Effector memory CD8-positive, alpha-beta T cell (primary cell): Measurements from ENCODE around the gene NFATC1.
"Not testable (repeated sequence)": the region's sequence is repeated elsewhere in the genome, so short reads cannot be mapped to it uniquely, and the experiment has no call there.

Experiments
- ATAC-seq: fragments of 150-1000 bp; cut with Tn5 transposase; replicated peaks from 2 replicates; pipeline ENCODE4 v1.10.0; 2021; ENCODE audit warnings: mild to moderate bottlenecking, moderate library complexity
- DNase-seq, 3 experiments: peaks; one replicate each; pipeline ENCODE4 v3.0.0; 2021
- H3K27ac Mint-ChIP-seq, 2 donors: one replicate each; pipeline ENCODE4 v1.8.0; 2022; ENCODE audit warnings: mild to moderate bottlenecking in 2 of 2, mixed read lengths in 2 of 2, moderate library complexity in 2 of 2
- H3K27me3 Mint-ChIP-seq, 2 donors: one replicate each; pipeline ENCODE4 v1.8.0; 2022; ENCODE audit warnings: mixed read lengths in 2 of 2
- H3K36me3 Mint-ChIP-seq: one replicate; pipeline ENCODE4 v1.8.0; 2022; ENCODE audit warnings: mild to moderate bottlenecking, moderate library complexity, mixed read lengths; ENCODE audit not compliant: insufficient read depth
- H3K4me1 Mint-ChIP-seq, 2 donors: one replicate each; pipeline ENCODE4 v1.8.0; 2022; ENCODE audit warnings: low read depth in 2 of 2, mixed read lengths in 2 of 2
- H3K4me3 Mint-ChIP-seq, 2 donors: one replicate each; pipeline ENCODE4 v1.8.0; 2022; ENCODE audit warnings: mild to moderate bottlenecking in 2 of 2, mixed read lengths in 2 of 2, moderate library complexity in 2 of 2
- H3K9me3 Mint-ChIP-seq, 2 donors: one replicate each; pipeline ENCODE4 v1.8.0; 2022; ENCODE audit warnings: mixed read lengths in 2 of 2

The NFATC1 gene

GRCh38 chr18:79496978-79497637, 101.4 kb downstream of the NFATC1 start:
- no peak for DNase-seq
- Mint-ChIP-seq H3K9me3 (peaks cover 3 to 32% of the 10 kb centered on the region in 2 donors), H3K36me3 (peaks cover 8% of the 10 kb centered on the region), H3K4me1 (peaks cover 0 to 6% of the 10 kb centered on the region in 2 donors), H3K27me3 (no peaks in the 10 kb centered on the region), H3K4me3 (no peak overlapping the region), H3K27ac (no peak overlapping the region)
- ATAC-seq: no peak

- Mint-ChIP-seq H3K27ac (no peak overlapping the region), H3K4me3 (no peak overlapping the region), H3K36me3 (peaks cover 8% of the 10 kb centered on the region), H3K4me1 (peaks cover 0 to 10% of the 10 kb centered on the region in 2 donors), H3K9me3 (peaks cover 3 to 32% of the 10 kb centered on the region in 2 donors), H3K27me3 (no peaks in the 10 kb centered on the region)
- no peak for DNase-seq
- ATAC-seq: no peak
These were observed 101.9 kb downstream of the NFATC1 start for GRCh38 chr18:79497638-79498081.

DNA sequence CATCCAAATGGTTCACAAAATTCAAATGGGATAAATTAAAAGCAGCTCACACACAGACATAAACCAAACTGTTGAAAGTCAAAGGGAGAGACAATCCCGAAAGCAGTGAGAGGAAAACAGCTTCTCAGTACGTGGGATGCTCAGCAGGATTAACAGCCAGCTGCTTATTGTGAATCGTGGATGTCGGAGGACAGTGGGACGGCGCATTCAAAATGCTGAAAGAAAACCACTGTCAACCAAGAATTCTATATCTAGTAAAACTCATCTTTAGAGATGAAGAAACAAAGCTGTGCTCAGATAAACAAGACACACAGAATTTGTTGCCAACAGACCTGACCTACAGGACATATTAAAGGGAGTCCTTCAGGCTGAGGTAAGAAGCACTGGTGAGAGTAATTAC, 102.9 kb downstream of the NFATC1 start:
- peaks cover 5% of the 10 kb centered on the region for H3K36me3 Mint-ChIP-seq
- no peak for ATAC-seq
- H3K4me3 Mint-ChIP-seq: no peak overlapping the region
- no peaks in the 10 kb centered on the region for H3K27me3 Mint-ChIP-seq
- peaks cover 3 to 32% of the 10 kb centered on the region in 2 donors for H3K9me3 Mint-ChIP-seq
- DNase-seq: no peak
- peaks cover 0 to 16% of the 10 kb centered on the region in 2 donors for H3K4me1 Mint-ChIP-seq
- peak overlapping the region in 1 of 2 donors; percentile 35 for H3K27ac Mint-ChIP-seq

DNA sequence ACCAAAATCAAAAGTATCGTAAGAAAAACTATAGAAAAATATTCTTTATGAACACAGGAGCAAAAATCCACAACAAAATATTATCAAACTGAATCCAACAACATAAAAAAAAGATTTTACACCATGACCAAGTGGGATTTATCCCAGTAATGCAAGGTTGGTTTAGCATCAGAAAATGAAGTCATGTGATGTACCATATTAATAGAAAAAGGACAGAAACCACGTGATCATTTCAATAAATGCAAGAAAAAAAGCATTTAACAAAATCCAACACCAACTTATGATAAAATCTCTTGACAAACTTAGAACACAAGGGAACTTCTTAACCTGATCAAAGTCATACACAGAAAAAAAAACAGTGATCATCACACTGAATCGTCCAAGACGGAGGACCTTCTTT, 105.3 kb downstream of the NFATC1 start:
- Mint-ChIP-seq H3K9me3 (peaks cover 3 to 24% of the 10 kb centered on the region in 2 donors), H3K4me1 (peaks cover 11 to 28% of the 10 kb centered on the region in 2 donors), H3K36me3 (no peaks in the 10 kb centered on the region), H3K27me3 (no peaks in the 10 kb centered on the region), H3K27ac (no peak overlapping the region), H3K4me3 (no peak overlapping the region)
- DNase-seq (no peak), ATAC-seq (no peak)

DNA sequence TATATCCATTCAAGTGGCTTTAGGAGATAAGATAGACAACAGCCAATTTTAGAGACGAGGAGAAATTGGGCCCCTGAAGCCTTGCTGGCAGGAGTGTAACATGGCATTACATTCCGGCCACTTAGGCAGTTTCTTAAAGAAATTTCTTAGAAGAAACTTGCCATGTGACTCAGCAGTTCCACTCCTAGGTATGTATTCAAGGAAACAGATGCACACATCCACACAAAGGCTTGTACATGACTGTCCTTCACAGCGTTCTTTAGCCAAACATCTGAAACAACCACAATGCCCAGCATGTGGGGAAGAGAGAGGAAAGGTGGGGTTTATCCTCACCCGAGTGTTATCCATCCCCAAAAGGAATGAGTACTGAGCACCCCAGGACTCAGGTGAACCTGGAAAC, 107.1 kb downstream of the NFATC1 start:
- Mint-ChIP-seq H3K27ac (no peak overlapping the region), H3K27me3 (no peaks in the 10 kb centered on the region), H3K4me1 (peaks cover 15 to 39% of the 10 kb centered on the region in 2 donors), H3K4me3 (no peak overlapping the region), H3K36me3 (no peaks in the 10 kb centered on the region), H3K9me3 (peaks cover 3 to 20% of the 10 kb centered on the region in 2 donors)
- no peak for DNase-seq
- ATAC-seq: no peak

GRCh38 chr18:79503406-79503805, 107.7 kb downstream of the NFATC1 start:
- H3K4me1 Mint-ChIP-seq: peaks cover 15 to 40% of the 10 kb centered on the region in 2 donors
- peaks cover 1 to 14% of the 10 kb centered on the region in 2 donors for H3K9me3 Mint-ChIP-seq

GRCh38 chr18:79504034-79504433, 108.3 kb downstream of the NFATC1 start:
- peak overlapping the region; percentile 86 to 89 for H3K27ac Mint-ChIP-seq
- H3K4me1 Mint-ChIP-seq: peaks cover 15 to 45% of the 10 kb centered on the region in 2 donors
- no peak for DNase-seq
- H3K27me3 Mint-ChIP-seq: no peaks in the 10 kb centered on the region
- ATAC-seq: no peak
- H3K9me3 Mint-ChIP-seq: peaks cover 0 to 9% of the 10 kb centered on the region in 2 donors
- H3K4me3 Mint-ChIP-seq: peak overlapping the region in 1 of 2 donors; percentile 62
- no peaks in the 10 kb centered on the region for H3K36me3 Mint-ChIP-seq

More at GRCh38 chr18:79503406-79503805, 107.7 kb downstream of the NFATC1 start:
- peak overlapping the region in 1 of 2 donors; percentile 86 for H3K27ac Mint-ChIP-seq
- no peaks in the 10 kb centered on the region for H3K36me3 Mint-ChIP-seq
- DNase-seq: no peak
- no peaks in the 10 kb centered on the region for H3K27me3 Mint-ChIP-seq
- no peak for ATAC-seq
- no peak overlapping the region for H3K4me3 Mint-ChIP-seq

DNA sequence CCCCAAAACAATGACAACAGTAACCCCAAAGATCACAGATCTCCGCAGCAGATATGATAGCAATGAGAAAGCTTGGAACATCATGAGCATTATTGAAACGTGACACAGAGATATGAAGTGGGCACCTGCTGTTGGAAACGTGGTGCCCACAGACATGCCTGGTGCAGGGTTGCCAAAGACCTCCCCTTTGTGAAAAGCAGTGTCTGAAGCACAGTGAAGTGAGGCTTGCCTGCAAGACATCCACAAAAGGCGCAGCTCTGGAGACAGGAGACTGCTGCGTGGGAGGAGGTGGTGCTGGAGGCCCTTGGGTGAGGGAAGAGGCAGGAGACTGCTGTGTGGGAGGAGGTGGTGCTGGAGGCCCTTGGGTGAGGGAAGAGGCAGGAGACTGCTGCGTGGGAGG, 108.8 kb downstream of the NFATC1 start:
- H3K27ac Mint-ChIP-seq: peak overlapping the region; percentile 86 to 89
- H3K4me1 Mint-ChIP-seq: peaks cover 15 to 45% of the 10 kb centered on the region in 2 donors
- not testable (repeated sequence) for ATAC-seq, H3K9me3 Mint-ChIP-seq, DNase-seq, H3K27me3 Mint-ChIP-seq, H3K36me3 Mint-ChIP-seq
- peak overlapping the region; percentile 30 to 62 for H3K4me3 Mint-ChIP-seq

GRCh38 chr18:79505465-79505864, 109.7 kb downstream of the NFATC1 start:
- H3K36me3 Mint-ChIP-seq, H3K9me3 Mint-ChIP-seq, ATAC-seq, H3K4me3 Mint-ChIP-seq, H3K27me3 Mint-ChIP-seq, DNase-seq: not testable (repeated sequence)
- H3K4me1 Mint-ChIP-seq: peaks cover 15 to 49% of the 10 kb centered on the region in 2 donors
- H3K27ac Mint-ChIP-seq: peak overlapping the region; percentile 77 to 81

GRCh38 chr18:79506191-79507075, 110.7 kb downstream of the NFATC1 start:
- H3K9me3 Mint-ChIP-seq: no peaks in the 10 kb centered on the region
- no peaks in the 10 kb centered on the region for H3K27me3 Mint-ChIP-seq
- peak overlapping the region in 1 of 2 donors; percentile 8 for H3K4me3 Mint-ChIP-seq
- peak overlapping the region; percentile 77 to 81 for H3K27ac Mint-ChIP-seq
- H3K4me1 Mint-ChIP-seq: peaks cover 15 to 49% of the 10 kb centered on the region in 2 donors
- DNase-seq: no peak
- H3K36me3 Mint-ChIP-seq: peaks cover 6% of the 10 kb centered on the region
- no peak for ATAC-seq

DNA sequence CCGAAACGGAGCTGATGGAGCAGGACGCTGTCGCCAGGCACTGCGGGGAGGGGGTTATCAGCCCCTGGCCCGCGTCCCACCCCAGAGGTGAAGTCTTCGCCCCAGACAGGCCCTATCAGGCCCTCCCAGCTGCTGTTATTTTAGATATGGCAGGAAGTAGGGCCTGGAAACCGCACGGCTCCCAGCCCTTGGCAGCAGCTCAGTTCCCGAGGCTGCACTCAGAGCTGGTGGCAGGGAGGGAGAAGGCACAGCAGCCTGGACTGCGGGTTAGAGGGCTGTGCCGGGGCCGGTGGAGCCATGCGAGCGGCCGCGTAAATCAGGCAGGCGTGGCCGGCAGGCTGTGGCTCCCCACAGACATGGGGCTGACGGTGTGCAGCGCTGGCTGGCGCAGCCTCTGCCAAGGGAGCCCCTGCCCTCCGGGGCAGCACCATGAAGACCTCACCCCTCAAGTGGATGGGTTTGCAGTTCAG, 111.4 kb downstream of the NFATC1 start:
- Mint-ChIP-seq H3K4me3 (peak overlapping the region in 1 of 2 donors; percentile 41), H3K4me1 (peaks cover 15 to 48% of the 10 kb centered on the region in 2 donors), H3K27me3 (no peaks in the 10 kb centered on the region), H3K36me3 (peaks cover 6% of the 10 kb centered on the region), H3K9me3 (no peaks in the 10 kb centered on the region), H3K27ac (peak overlapping the region; percentile 9 to 77)
- DNase-seq (no peak), ATAC-seq (peak; percentile 17)

DNA sequence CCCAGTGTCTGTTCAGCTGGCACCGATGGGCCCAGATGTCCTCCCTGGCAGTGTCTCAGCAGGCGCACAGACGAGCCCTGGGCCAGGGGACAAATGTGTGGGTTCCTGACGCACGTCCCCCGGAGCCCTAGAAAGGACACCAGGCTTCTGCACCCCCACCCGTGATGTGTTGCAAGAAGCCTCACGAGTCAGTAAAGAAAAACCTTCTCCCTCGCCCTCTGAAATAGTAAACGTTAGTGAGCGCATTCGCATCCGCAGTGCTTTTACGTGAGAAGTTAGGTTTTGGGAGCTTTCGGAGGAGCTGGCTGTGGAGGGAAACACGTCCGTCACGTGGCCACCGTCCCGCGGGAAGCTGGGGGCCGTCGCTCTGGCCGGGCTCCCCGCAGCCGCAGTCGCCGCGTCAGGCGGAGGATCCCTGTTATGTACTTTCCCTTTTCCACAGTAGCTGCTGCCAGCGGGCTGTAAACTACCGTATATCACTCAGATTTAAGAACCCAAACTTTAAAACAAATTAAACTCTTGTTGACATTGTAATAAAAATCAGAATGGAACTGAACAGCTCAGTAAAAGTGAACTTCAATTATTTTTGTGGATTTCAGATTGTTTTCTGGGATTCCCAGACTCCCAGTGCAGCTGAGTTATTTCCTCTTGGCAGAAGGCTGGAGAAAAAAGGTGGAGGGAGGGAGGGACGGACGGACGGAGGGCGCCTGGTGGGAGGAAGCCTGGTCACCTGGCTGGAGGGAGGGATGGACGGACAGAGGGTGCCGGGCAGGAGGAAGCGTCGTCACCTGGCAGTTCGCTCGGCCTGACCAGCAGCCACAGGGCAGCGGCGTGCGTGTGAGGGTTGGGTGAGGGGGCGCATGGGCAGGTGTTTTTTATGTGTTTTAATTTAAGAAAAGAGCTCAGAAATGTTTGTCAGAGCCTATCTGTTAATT, 112.1 kb downstream of the NFATC1 start:
- no peaks in the 10 kb centered on the region for H3K27me3 Mint-ChIP-seq
- peaks cover 6% of the 10 kb centered on the region for H3K36me3 Mint-ChIP-seq
- ATAC-seq: no peak
- no peak for DNase-seq
- H3K4me3 Mint-ChIP-seq: peak overlapping the region in 1 of 2 donors; percentile 41
- H3K4me1 Mint-ChIP-seq: peaks cover 15 to 41% of the 10 kb centered on the region in 2 donors
- no peaks in the 10 kb centered on the region for H3K9me3 Mint-ChIP-seq
- H3K27ac Mint-ChIP-seq: peak overlapping the region; percentile 9 to 39
